Central memory CD8-positive, alpha-beta T cell (primary cell): Measurements from ENCODE around the gene PRKAG2.

ENCODE experiments used
- ATAC-seq: fragments of 150-1000 bp; cut with Tn5 transposase; replicated peaks from 2 replicates; pipeline ENCODE4 v1.10.0; 2022; ENCODE audit warnings: mild to moderate bottlenecking, moderate FRiP score, moderate number of reproducible peaks; ENCODE audit not compliant: poor library complexity, severe bottlenecking; ENCODE audit errors: extremely low read depth
- DNase-seq, 2 donors: peaks; one replicate each; pipeline ENCODE4 v3.0.0; 2021; ENCODE audit warnings: low spot score in 2 of 2
- H3K27ac Mint-ChIP-seq: one replicate; pipeline ENCODE4 v1.8.0; 2022; ENCODE audit warnings: low read depth, mild to moderate bottlenecking, moderate library complexity, mixed read lengths
- H3K27me3 Mint-ChIP-seq: one replicate; pipeline ENCODE4 v1.8.0; 2022; ENCODE audit warnings: mixed read lengths
- H3K36me3 Mint-ChIP-seq: one replicate; pipeline ENCODE4 v1.8.0; 2022; ENCODE audit warnings: mild to moderate bottlenecking, moderate library complexity, mixed read lengths; ENCODE audit not compliant: insufficient read depth
- H3K4me1 Mint-ChIP-seq: one replicate; pipeline ENCODE4 v1.8.0; 2022; ENCODE audit warnings: mixed read lengths
- H3K4me3 Mint-ChIP-seq: one replicate; pipeline ENCODE4 v1.8.0; 2022; ENCODE audit warnings: mild to moderate bottlenecking, moderate library complexity, mixed read lengths
- H3K9me3 Mint-ChIP-seq: one replicate; pipeline ENCODE4 v1.8.0; 2022; ENCODE audit warnings: mixed read lengths

The PRKAG2 gene

DNA sequence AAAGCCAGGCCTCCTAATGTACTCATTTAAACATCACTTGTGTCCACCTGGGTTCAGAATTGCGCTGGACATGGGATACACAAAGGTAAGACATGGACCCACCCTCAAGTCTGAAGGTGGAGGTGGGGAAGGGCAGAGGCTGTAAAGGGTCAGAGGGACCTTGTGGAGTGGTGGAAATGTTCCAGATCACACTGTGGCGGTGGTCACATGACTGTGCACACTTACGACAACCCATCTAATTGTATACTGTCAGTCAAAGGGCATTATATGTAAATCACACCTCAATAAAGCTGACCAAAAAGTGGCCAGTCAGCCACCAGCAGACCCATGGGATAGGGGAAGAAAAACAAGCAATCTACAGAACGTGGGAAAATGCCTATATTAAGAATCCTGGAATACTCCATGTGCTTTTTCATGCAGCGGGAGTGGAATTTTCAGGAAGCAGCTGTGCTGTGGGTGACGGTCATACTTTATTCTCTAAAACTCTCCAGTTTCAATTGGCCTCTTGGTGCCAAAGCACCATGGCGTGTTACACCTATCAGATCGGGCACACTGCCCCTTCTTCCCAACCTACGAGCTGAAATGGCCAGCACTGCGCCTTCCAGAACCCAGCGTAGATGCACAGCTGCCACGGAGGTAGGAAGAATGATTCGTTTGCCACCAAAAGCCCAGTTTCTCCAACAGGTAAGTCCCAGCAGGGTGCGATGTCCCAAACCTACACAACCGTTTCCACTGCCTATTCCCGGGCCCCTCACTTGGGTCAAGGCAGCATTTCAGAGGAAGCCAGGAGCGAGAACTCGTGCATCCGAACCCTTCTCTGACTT is 69.8 kb downstream of the PRKAG2 start:
- DNase-seq: no peak
- Mint-ChIP-seq H3K36me3 (peaks cover 2% of the 10 kb centered on the region), H3K4me1 (peaks cover 12% of the 10 kb centered on the region), H3K9me3 (no peaks in the 10 kb centered on the region), H3K27ac (no peak overlapping the region), H3K27me3 (no peaks in the 10 kb centered on the region), H3K4me3 (no peak overlapping the region)
- no peak for ATAC-seq

DNA sequence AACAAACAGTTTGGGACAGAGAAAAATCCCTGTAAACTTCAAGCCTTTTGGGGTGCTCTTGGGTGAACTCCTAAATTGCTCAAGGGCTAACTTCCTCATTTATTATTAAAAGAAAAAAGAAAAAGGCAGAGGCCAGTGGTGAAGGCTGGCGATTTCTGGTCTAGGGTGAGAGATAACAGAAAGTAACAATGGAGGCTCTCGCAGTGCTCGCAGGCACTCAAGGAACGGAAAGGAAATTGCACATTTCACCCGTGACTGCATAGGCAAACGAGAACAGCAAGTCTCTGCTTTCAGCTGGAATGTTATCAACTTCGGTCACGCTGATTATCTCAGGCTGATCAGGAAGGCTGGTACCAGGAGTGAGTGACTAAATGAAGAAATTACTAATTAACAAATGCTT is 70.7 kb downstream of the PRKAG2 start:
- peaks cover 2% of the 10 kb centered on the region for H3K36me3 Mint-ChIP-seq
- H3K9me3 Mint-ChIP-seq: no peaks in the 10 kb centered on the region
- H3K27ac Mint-ChIP-seq: no peak overlapping the region
- DNase-seq (no peak), ATAC-seq (no peak)
- H3K4me1 Mint-ChIP-seq: peaks cover 12% of the 10 kb centered on the region
- H3K27me3 Mint-ChIP-seq: no peaks in the 10 kb centered on the region
- H3K4me3 Mint-ChIP-seq: no peak overlapping the region

DNA sequence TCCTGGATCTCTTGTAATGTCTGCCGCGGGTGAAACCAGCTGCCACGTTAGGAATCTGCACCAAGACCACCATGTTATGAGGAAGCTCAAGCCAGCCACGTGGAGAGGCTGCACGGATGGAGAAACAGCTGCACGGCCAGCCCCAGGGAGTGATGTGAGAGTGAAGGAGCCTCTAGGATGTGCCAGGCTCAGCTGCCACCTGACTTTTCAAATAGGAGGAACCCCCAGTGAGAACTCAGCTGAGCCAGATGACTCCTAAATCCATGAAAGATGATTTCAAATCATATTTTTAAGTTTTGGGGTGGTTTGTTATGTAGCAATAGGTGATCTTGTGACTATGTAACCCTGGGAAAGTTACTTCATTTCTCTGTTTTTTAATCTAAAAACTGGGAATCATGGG is 71.7 kb downstream of the PRKAG2 start:
- no peak for ATAC-seq
- H3K4me1 Mint-ChIP-seq: peaks cover 11% of the 10 kb centered on the region
- H3K27ac Mint-ChIP-seq: no peak overlapping the region
- no peak overlapping the region for H3K4me3 Mint-ChIP-seq
- H3K36me3 Mint-ChIP-seq: peaks cover 2% of the 10 kb centered on the region
- no peak for DNase-seq
- no peaks in the 10 kb centered on the region for H3K9me3 Mint-ChIP-seq
- no peaks in the 10 kb centered on the region for H3K27me3 Mint-ChIP-seq

GRCh38 chr7:151804756-151805155 is 72.2 kb downstream of the PRKAG2 start:
- DNase-seq (no peak), ATAC-seq (no peak)
- Mint-ChIP-seq H3K27me3 (no peaks in the 10 kb centered on the region), H3K4me3 (no peak overlapping the region), H3K27ac (no peak overlapping the region), H3K36me3 (peaks cover 2% of the 10 kb centered on the region), H3K4me1 (peaks cover 11% of the 10 kb centered on the region), H3K9me3 (no peaks in the 10 kb centered on the region)

DNA sequence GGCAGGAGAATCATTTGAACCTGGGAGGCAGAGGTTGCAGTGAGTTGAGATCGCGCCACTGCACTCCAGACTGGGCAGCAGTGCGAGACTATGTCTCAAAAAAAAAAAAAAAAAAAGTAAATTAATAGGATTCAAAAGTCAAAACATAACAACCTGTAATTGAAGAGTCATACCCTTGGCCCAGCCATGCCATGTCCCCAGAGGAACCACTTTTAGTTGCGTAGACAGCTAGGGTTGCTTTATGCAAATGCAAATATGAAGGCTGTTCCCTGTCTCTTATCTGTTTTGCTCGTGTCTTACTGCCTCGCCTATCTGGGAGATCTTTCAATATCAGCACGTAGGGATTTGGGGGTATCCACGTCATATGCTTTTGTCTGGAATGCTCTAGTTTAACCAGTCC is 73.1 kb downstream of the PRKAG2 start:
- H3K4me3 Mint-ChIP-seq: no peak overlapping the region
- ATAC-seq: no peak
- H3K27ac Mint-ChIP-seq: no peak overlapping the region
- no peak for DNase-seq
- H3K4me1 Mint-ChIP-seq: peaks cover 11% of the 10 kb centered on the region
- no peaks in the 10 kb centered on the region for H3K9me3 Mint-ChIP-seq
- no peaks in the 10 kb centered on the region for H3K27me3 Mint-ChIP-seq
- H3K36me3 Mint-ChIP-seq: peaks cover 2% of the 10 kb centered on the region

GRCh38 chr7:151802469-151802846 is 74.5 kb downstream of the PRKAG2 start:
- no peak overlapping the region for H3K4me3 Mint-ChIP-seq
- peak overlapping the region; percentile 16 for H3K27ac Mint-ChIP-seq
- no peaks in the 10 kb centered on the region for H3K27me3 Mint-ChIP-seq
- H3K4me1 Mint-ChIP-seq: peaks cover 16% of the 10 kb centered on the region
- no peaks in the 10 kb centered on the region for H3K9me3 Mint-ChIP-seq
- DNase-seq: no peak
- H3K36me3 Mint-ChIP-seq: peaks cover 2% of the 10 kb centered on the region
- ATAC-seq: no peak

GRCh38 chr7:151801782-151802468 is 75.0 kb downstream of the PRKAG2 start:
- Mint-ChIP-seq H3K36me3 (peaks cover 2% of the 10 kb centered on the region), H3K4me1 (peaks cover 19% of the 10 kb centered on the region), H3K4me3 (no peak overlapping the region), H3K27ac (peak overlapping the region; percentile 9), H3K9me3 (no peaks in the 10 kb centered on the region), H3K27me3 (no peaks in the 10 kb centered on the region)
- ATAC-seq (no peak), DNase-seq (no peak)

- peaks cover 2% of the 10 kb centered on the region for H3K36me3 Mint-ChIP-seq
- no peak for DNase-seq
- no peak for ATAC-seq
- H3K27ac Mint-ChIP-seq: peak overlapping the region; percentile 9
- no peak overlapping the region for H3K4me3 Mint-ChIP-seq
- H3K4me1 Mint-ChIP-seq: peaks cover 19% of the 10 kb centered on the region
- no peaks in the 10 kb centered on the region for H3K9me3 Mint-ChIP-seq
- no peaks in the 10 kb centered on the region for H3K27me3 Mint-ChIP-seq
These were observed 75.6 kb downstream of the PRKAG2 start for GRCh38 chr7:151801291-151801690.

DNA sequence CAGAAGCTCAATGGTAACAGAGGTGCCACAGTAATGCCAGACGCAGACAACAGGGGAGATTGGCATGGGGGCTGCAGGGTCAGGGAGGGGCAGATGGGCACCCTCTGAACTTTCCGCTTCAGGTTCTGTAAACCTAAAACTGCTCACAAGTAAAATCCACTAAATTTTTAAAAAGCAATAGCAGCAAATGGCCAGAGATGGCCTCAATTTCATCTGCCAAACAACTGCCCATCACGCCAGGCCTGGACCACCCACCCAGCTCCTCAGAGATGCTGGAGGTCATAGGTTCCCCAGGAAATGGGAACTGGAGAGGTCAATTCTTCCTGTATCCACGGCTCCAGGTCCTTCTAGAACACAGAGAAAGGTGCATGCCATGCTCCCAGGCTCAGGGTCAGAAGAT is 76.1 kb downstream of the PRKAG2 start:
- Mint-ChIP-seq H3K27ac (peak overlapping the region; percentile 9), H3K4me1 (peaks cover 19% of the 10 kb centered on the region), H3K27me3 (no peaks in the 10 kb centered on the region), H3K36me3 (peaks cover 2% of the 10 kb centered on the region), H3K4me3 (no peak overlapping the region), H3K9me3 (no peaks in the 10 kb centered on the region)
- ATAC-seq (no peak), DNase-seq (no peak)

- Mint-ChIP-seq H3K9me3 (no peaks in the 10 kb centered on the region), H3K27ac (no peak overlapping the region), H3K36me3 (peaks cover 5% of the 10 kb centered on the region), H3K4me1 (peaks cover 22% of the 10 kb centered on the region), H3K4me3 (no peak overlapping the region), H3K27me3 (no peaks in the 10 kb centered on the region)
- ATAC-seq (no peak), DNase-seq (no peak)
These were observed 76.5 kb downstream of the PRKAG2 start for GRCh38 chr7:151800391-151800790.

- H3K9me3 Mint-ChIP-seq: no peaks in the 10 kb centered on the region
- H3K27ac Mint-ChIP-seq: no peak overlapping the region
- DNase-seq: no peak
- no peak for ATAC-seq
- H3K36me3 Mint-ChIP-seq: peaks cover 6% of the 10 kb centered on the region
- H3K27me3 Mint-ChIP-seq: no peaks in the 10 kb centered on the region
- peaks cover 30% of the 10 kb centered on the region for H3K4me1 Mint-ChIP-seq
- H3K4me3 Mint-ChIP-seq: no peak overlapping the region
These were observed 77.4 kb downstream of the PRKAG2 start for GRCh38 chr7:151799506-151799905.

- peaks cover 30% of the 10 kb centered on the region for H3K4me1 Mint-ChIP-seq
- H3K27me3 Mint-ChIP-seq: no peaks in the 10 kb centered on the region
- H3K36me3 Mint-ChIP-seq: peaks cover 6% of the 10 kb centered on the region
- H3K27ac Mint-ChIP-seq: no peak overlapping the region
- H3K4me3 Mint-ChIP-seq: no peak overlapping the region
- ATAC-seq (no peak), DNase-seq (no peak)
- H3K9me3 Mint-ChIP-seq: no peaks in the 10 kb centered on the region
These were observed 78.0 kb downstream of the PRKAG2 start for GRCh38 chr7:151798851-151799448.
